ENCODE measurements around the gene DGKQ. TPM values are rescaled to one million over a fixed set of nuclear protein-coding genes. Genes with fewer than 3 reads are reported as not detected.

The DGKQ gene
- 10 to 100 TPM; 39.4 to 68.2 TPM for total RNA-seq

GRCh38 chr4:973431-974397 is at the start of gene DGKQ:
TSS of gene DGKQ (minus strand) at chr4:973569. CDS start at chr4:973482, 87 bp downstream.
- Histone ChIP-seq H3K36me3 (no peaks in the 10 kb centered on the region), H3K4me3 (peak within 1 kb of the TSS; percentile 94), H3K27ac (peak within 1 kb of the TSS; percentile 59), H3K9me3 (no peaks in the 10 kb centered on the region), H3K27me3 (no peaks in the 10 kb centered on the region), H3K9ac (ENCODE audit: low read depth in 2 of 2, low read length in 2 of 2) (peak within 1 kb of the TSS; percentile 86 to 93), H3K4me1 (peaks cover 20% of the 10 kb centered on the region)
- intact Hi-C loops (cut with DNase I): no loop called here
- DNase-seq: peak; percentile 89
- no peak for TF ChIP-seq CTCF (IDR thresholded peaks at IDR 0.05)

- H3K36me3 ChIP-seq: no peaks in the 10 kb centered on the region
- no peak overlapping the region for H3K27ac ChIP-seq
- intact Hi-C loops (cut with DNase I): no loop called here
- no peak overlapping the region for H3K9ac ChIP-seq (ENCODE audit: low read depth in 2 of 2, low read length in 2 of 2)
- no peak for TF ChIP-seq CTCF (IDR thresholded peaks at IDR 0.05)
- peaks cover 9% of the 10 kb centered on the region for H3K4me1 ChIP-seq
- peak; percentile 52 for DNase-seq
- no peak overlapping the region for H3K4me3 ChIP-seq
- H3K27me3 ChIP-seq: no peaks in the 10 kb centered on the region
- H3K9me3 ChIP-seq: no peaks in the 10 kb centered on the region
These were observed 49.3 kb upstream of the DGKQ start for GRCh38 chr4:1022739-1023066.

GRCh38 chr4:1022051-1022738 is 48.8 kb upstream of the DGKQ start:
- intact Hi-C loops (cut with DNase I): no loop called here
- TF ChIP-seq CTCF (IDR thresholded peaks at IDR 0.05): no peak

GRCh38 chr4:1021386-1022050 is 48.1 kb upstream of the DGKQ start:
- H3K27me3 ChIP-seq: no peaks in the 10 kb centered on the region
- no peak for TF ChIP-seq CTCF (IDR thresholded peaks at IDR 0.05)
- no peaks in the 10 kb centered on the region for H3K36me3 ChIP-seq
- intact Hi-C loops (cut with DNase I): no loop called here
- H3K4me3 ChIP-seq: no peak overlapping the region
- H3K4me1 ChIP-seq: peaks cover 9% of the 10 kb centered on the region
- H3K9ac ChIP-seq (ENCODE audit: low read depth in 2 of 2, low read length in 2 of 2): peak overlapping the region in 1 of 2 donors; percentile 12
- H3K27ac ChIP-seq: no peak overlapping the region
- DNase-seq: no peak
- H3K9me3 ChIP-seq: no peaks in the 10 kb centered on the region

More at GRCh38 chr4:1022051-1022738, 48.8 kb upstream of the DGKQ start:
- Histone ChIP-seq H3K4me1 (peaks cover 9% of the 10 kb centered on the region), H3K27me3 (no peaks in the 10 kb centered on the region), H3K9me3 (no peaks in the 10 kb centered on the region), H3K9ac (ENCODE audit: low read depth in 2 of 2, low read length in 2 of 2) (no peak overlapping the region), H3K4me3 (no peak overlapping the region), H3K27ac (no peak overlapping the region), H3K36me3 (no peaks in the 10 kb centered on the region)
- no peak for DNase-seq

- H3K27ac ChIP-seq: no peak overlapping the region
- no peaks in the 10 kb centered on the region for H3K9me3 ChIP-seq
- intact Hi-C loops (cut with DNase I): no loop called here
- TF ChIP-seq CTCF (IDR thresholded peaks at IDR 0.05): no peak
- H3K36me3 ChIP-seq: no peaks in the 10 kb centered on the region
- no peak overlapping the region for H3K9ac ChIP-seq (ENCODE audit: low read depth in 2 of 2, low read length in 2 of 2)
- no peaks in the 10 kb centered on the region for H3K27me3 ChIP-seq
- peaks cover 9% of the 10 kb centered on the region for H3K4me1 ChIP-seq
- no peak for DNase-seq
- H3K4me3 ChIP-seq: no peak overlapping the region
These were observed 46.5 kb upstream of the DGKQ start for GRCh38 chr4:1019729-1020470.

Data from colonic mucosa (tissue), 4 donors.